C4-2B (cell line): ENCODE results near the gene SMC1A.
"Not testable (repeated sequence)": the region's sequence is repeated elsewhere in the genome, so short reads cannot be mapped to it uniquely, and the experiment has no call there.

Experiments
- CTCF ChIP-seq: fragments of 450-650 bp; conservative IDR thresholded peaks from 2 replicates; pipeline ENCODE4 v1.5.1; 2017; ENCODE audit warnings: mild to moderate bottlenecking
- ZFX ChIP-seq: fragments of 450-650 bp; IDR thresholded peaks from 2 replicates; pipeline ENCODE4 v1.6.1; 2017

DNA sequence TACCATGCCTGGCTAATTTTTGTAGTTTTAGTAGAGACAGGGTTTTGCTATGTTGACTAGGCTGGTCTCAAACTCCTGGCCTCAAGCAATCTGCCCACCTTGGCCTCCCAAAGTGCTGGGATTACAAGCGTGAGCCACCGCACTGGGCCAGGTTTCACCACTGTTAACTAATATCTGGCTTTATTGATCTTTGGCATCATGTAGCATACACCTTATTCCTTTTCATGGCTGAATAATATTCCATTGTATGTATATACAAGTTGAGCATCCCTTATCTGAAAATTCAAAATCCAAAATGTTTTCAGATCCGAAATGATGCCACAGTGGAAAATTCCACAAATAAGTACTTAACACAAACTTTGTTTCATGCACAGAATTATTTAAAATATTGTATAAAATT lies 46.2 kb upstream of the SMC1A start:
- TF ChIP-seq CTCF, ZFX: not testable (repeated sequence)
